Measurements from ENCODE around the gene SWAP70.
A peak's percentile ranks its signal among the peaks of the same experiment; 100 is the strongest.

SWAP70 gene

GRCh38 chr11:9754010-9754471 is 90.2 kb downstream of the SWAP70 start:
- no peak for DNase-seq

GRCh38 chr11:9755561-9756185 is 91.8 kb downstream of the SWAP70 start:
- no peak for DNase-seq

GRCh38 chr11:9756461-9756860 is 92.6 kb downstream of the SWAP70 start:
- no peak for DNase-seq

- no peak for DNase-seq
Measured at GRCh38 chr11:9756878-9757277, 93.0 kb downstream of the SWAP70 start.

- peak; percentile 91 to 97 (median 94) for DNase-seq
Measured at GRCh38 chr11:9757809-9758636, 94.1 kb downstream of the SWAP70 start.

- DNase-seq = peak; percentile 74 to 90 (median 82)
Measured at GRCh38 chr11:9758637-9759518, 95.0 kb downstream of the SWAP70 start.

GRCh38 chr11:9759519-9760192 is 95.8 kb downstream of the SWAP70 start:
- peak; percentile 93 to 97 (median 94) for DNase-seq

GRCh38 chr11:9760193-9760575 is 96.3 kb downstream of the SWAP70 start:
- peak in 2 of 4 experiments; percentile 34 to 36 for DNase-seq

- DNase-seq = no peak
Measured at GRCh38 chr11:9761441-9761945, 97.6 kb downstream of the SWAP70 start.

GRCh38 chr11:9762531-9762930 is 98.7 kb downstream of the SWAP70 start:
- no peak for DNase-seq

GRCh38 chr11:9763301-9763700 is 99.4 kb downstream of the SWAP70 start:
- DNase-seq = no peak

- DNase-seq = no peak
Measured at GRCh38 chr11:9765320-9766101, 101.6 kb downstream of the SWAP70 start.

GRCh38 chr11:9769621-9770020 is 105.7 kb downstream of the SWAP70 start:
- no peak for DNase-seq

GRCh38 chr11:9771071-9771511 is 107.2 kb downstream of the SWAP70 start:
- DNase-seq = no peak

- DNase-seq = no peak
Measured at GRCh38 chr11:9772218-9772617, 108.3 kb downstream of the SWAP70 start.

- DNase-seq = no peak
Measured at GRCh38 chr11:9773524-9773923, 109.6 kb downstream of the SWAP70 start.

- DNase-seq = no peak
Measured at GRCh38 chr11:9774109-9774508, 110.2 kb downstream of the SWAP70 start.

GRCh38 chr11:9774591-9775397 is 110.9 kb downstream of the SWAP70 start:
- no peak for DNase-seq

- DNase-seq = no peak
Measured at GRCh38 chr11:9775398-9775779, 111.5 kb downstream of the SWAP70 start.

GRCh38 chr11:9776203-9776602 is 112.3 kb downstream of the SWAP70 start:
- no peak for DNase-seq

Measured in suppressor macrophage (primary cell).